Activated CD4-positive, alpha-beta T cell treated with anti-CD3 and anti-CD28 coated beads, Interleukin-2, amount 10 ng/mL, durations not matched to agents 7 days and 5 days (primary cell): ENCODE results near the gene ZBTB32. TPM values are rescaled to one million over a fixed set of nuclear protein-coding genes. Genes with fewer than 3 reads are reported as not detected.

Source experiments
- CTCF ChIA-PET: fragments of 350-600 bp; sonication (Branson Sonifier 250); formaldehyde crosslinking; loops from one replicate; lab custom pipeline; 2021; ENCODE audit warnings: antibody characterized with exemption; lab: Charles Lee
- POLR2A ChIA-PET: fragments of 350-600 bp; sonication (Branson Sonifier 250); formaldehyde crosslinking; loops from one replicate; lab custom pipeline; 2021; ENCODE audit warnings: antibody characterized with exemption; lab: Charles Lee
- DNase-seq: peaks from one replicate; pipeline ENCODE4 v3.0.0-alpha.2; 2020
- H3K27ac Mint-ChIP-seq: one replicate; pipeline ENCODE4 v1.8.0; 2021; ENCODE audit warnings: mild to moderate bottlenecking, moderate library complexity, mixed read lengths
- H3K27me3 Mint-ChIP-seq: one replicate; pipeline ENCODE4 v1.8.0; 2021; ENCODE audit warnings: mixed read lengths
- H3K36me3 Mint-ChIP-seq: one replicate; pipeline ENCODE4 v1.8.0; 2021; ENCODE audit warnings: low read depth, mixed read lengths
- H3K4me1 Mint-ChIP-seq: one replicate; pipeline ENCODE4 v1.8.0; 2021; ENCODE audit warnings: mixed read lengths
- H3K4me3 Mint-ChIP-seq: one replicate; pipeline ENCODE4 v1.8.0; 2021; ENCODE audit warnings: mild to moderate bottlenecking, moderate library complexity, mixed read lengths
- H3K9me3 Mint-ChIP-seq: one replicate; pipeline ENCODE4 v1.8.0; 2021; ENCODE audit warnings: mixed read lengths
- total RNA-seq, 2 experiments: library from RNA; stranded (reverse); gene quantifications; one replicate each; pipeline ENCODE4 v1.2.3, GENCODE V29; 2021

Gene ZBTB32
- total RNA-seq, 2 experiments from 2014 or later = 15.4 to 17.3 TPM

DNA sequence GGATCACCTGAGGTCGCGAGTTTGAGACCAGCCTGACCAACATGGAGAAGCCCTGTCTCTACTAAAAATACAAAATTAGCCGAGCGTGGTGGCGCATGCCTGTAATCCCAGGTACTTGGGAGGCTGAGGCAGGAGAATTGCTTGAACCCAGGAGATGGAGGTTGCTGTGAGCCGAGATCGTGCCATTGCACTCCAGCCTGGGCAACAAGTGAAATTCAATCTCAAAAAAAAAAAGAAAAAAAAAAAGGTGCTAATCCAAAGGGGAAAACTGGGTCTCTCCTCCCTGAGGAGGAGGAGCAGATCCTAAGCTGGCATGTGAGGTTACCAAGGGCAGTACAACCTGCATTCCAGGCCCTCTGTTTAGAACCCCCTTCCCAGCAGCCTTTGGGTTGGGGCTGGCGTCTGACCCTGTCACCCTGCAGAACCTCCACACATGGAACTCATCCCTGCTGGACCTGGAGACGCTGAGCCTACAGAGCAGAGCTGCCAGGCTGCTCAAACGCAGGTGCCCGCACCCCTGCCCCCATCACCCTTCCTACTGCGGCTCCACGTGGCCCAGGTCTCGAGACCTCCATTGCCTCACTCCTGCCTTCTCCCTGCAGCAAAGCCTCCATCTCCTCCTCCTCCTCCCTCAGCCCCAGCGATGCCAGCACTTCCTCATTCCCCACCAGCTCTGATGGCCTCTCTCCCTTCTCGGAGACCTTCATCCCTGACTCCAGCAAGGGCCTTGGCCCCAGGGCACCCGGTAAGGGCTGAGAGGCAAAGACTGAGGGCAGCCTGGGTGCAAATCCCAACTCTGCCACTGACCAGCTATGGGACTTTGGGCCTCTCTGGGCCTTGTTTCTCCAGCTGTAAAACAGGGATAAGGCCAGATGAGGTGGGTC lies 60.3 kb downstream of the ZBTB32 start:
- peaks cover 28% of the 10 kb centered on the region for H3K36me3 Mint-ChIP-seq
- POLR2A ChIA-PET = interaction anchor here (0.5 kb wide), 1 partner anchor 119 kb away, joined by 3 read pairs; no protein-coding TSS in a partner anchor
- no peak overlapping the region for H3K4me3 Mint-ChIP-seq
- no peaks in the 10 kb centered on the region for H3K9me3 Mint-ChIP-seq
- H3K4me1 Mint-ChIP-seq = peaks cover 5% of the 10 kb centered on the region
- H3K27me3 Mint-ChIP-seq = no peaks in the 10 kb centered on the region
- DNase-seq = no peak
- H3K27ac Mint-ChIP-seq = no peak overlapping the region
- CTCF ChIA-PET = interaction anchor here (0.6 to 1.1 kb wide), 4 partner anchors 15 to 200 kb away, joined by 3 to 4 read pairs (median 3); no protein-coding TSS in a partner anchor

Other genes with a start within 250 kb of the ZBTB32 start
- gene KRTDAP, start 214.1 kb upstream of the ZBTB32 start, total RNA-seq = not detected
- not detected for gene DMKN, start 190.9 kb upstream of the ZBTB32 start, total RNA-seq
- gene SBSN, start 176.2 kb upstream of the ZBTB32 start, total RNA-seq = not detected
- gene GAPDHS, start 171.1 kb upstream of the ZBTB32 start, total RNA-seq = not detected
- 10 to 100 TPM; 42.5 to 43.8 TPM for gene TMEM147, start 158.9 kb upstream of the ZBTB32 start, total RNA-seq
- gene ATP4A, start 140.9 kb upstream of the ZBTB32 start, total RNA-seq = not detected
- gene PMIS2, start 118.4 kb upstream of the ZBTB32 start, total RNA-seq = not detected
- gene HAUS5, start 91.8 kb upstream of the ZBTB32 start, total RNA-seq = 10 to 100 TPM; 52.2 to 57.9 TPM
- 100 to 1,000 TPM; 100 to 112 TPM for gene RBM42, start 75.5 kb upstream of the ZBTB32 start, total RNA-seq
- 1 to 10 TPM in 1 of 2 experiments, under 1 TPM in 1; 0.84 to 1.9 TPM for gene ETV2, start 62.8 kb upstream of the ZBTB32 start, total RNA-seq
- 100 to 1,000 TPM; 429 to 474 TPM for gene COX6B1, start 56.2 kb upstream of the ZBTB32 start, total RNA-seq
- under 1 TPM; 0.37 TPM for gene UPK1A, start 38.0 kb upstream of the ZBTB32 start, total RNA-seq
- 10 to 100 TPM; 65.1 to 67.2 TPM for gene KMT2B, start 13.4 kb downstream of the ZBTB32 start, total RNA-seq
- 10 to 100 TPM; 53.7 to 54.6 TPM for gene IGFLR1, start 37.9 kb downstream of the ZBTB32 start, total RNA-seq
- 10 to 100 TPM; 35.0 to 38.1 TPM for gene U2AF1L4, start 40.9 kb downstream of the ZBTB32 start, total RNA-seq
- 10 to 100 TPM; 41.7 to 46.3 TPM for gene PSENEN, start 41.1 kb downstream of the ZBTB32 start, total RNA-seq
- 10 to 100 TPM; 13.7 to 15.9 TPM for gene LIN37, start 44.0 kb downstream of the ZBTB32 start, total RNA-seq
- under 1 TPM; 0.29 to 0.69 TPM for gene HSPB6, start 52.5 kb downstream of the ZBTB32 start, total RNA-seq
- 10 to 100 TPM; 53.7 to 59.1 TPM for gene PROSER3, start 53.6 kb downstream of the ZBTB32 start, total RNA-seq
- gene ARHGAP33, start 71.0 kb downstream of the ZBTB32 start, total RNA-seq = 100 to 1,000 TPM in 1 of 2 experiments, 10 to 100 TPM in 1; 91.3 to 101 TPM
- gene PRODH2, start 108.3 kb downstream of the ZBTB32 start, total RNA-seq = not detected
- gene NPHS1, start 147.9 kb downstream of the ZBTB32 start, total RNA-seq = not detected
- gene KIRREL2, start 152.4 kb downstream of the ZBTB32 start, total RNA-seq = under 1 TPM; 0.19 to 0.25 TPM
- under 1 TPM; 0.42 to 0.79 TPM for gene APLP1, start 164.0 kb downstream of the ZBTB32 start, total RNA-seq
- gene NFKBID, start 196.0 kb downstream of the ZBTB32 start, total RNA-seq = 10 to 100 TPM; 36.9 to 47.5 TPM
- gene HCST, start 198.0 kb downstream of the ZBTB32 start, total RNA-seq = 100 to 1,000 TPM; 117 to 137 TPM
- not detected for gene TYROBP, start 203.7 kb downstream of the ZBTB32 start, total RNA-seq
- 10 to 100 TPM; 12.3 to 13.5 TPM for gene LRFN3, start 231.8 kb downstream of the ZBTB32 start, total RNA-seq